AG04449 (cell line): ENCODE measurements around the gene MRPS25.

Experiments
- CTCF ChIA-PET: fragments of 350-600 bp; formaldehyde crosslinking; extraction: SDS; loops from one replicate; lab custom pipeline; 2021; ENCODE audit warnings: antibody characterized with exemption; lab: Yijun Ruan, JAX
- POLR2A ChIA-PET: fragments of 400-600, 350-600 bp; formaldehyde crosslinking; extraction: SDS; loops from one replicate; lab custom pipeline; 2020; ENCODE audit warnings: antibody characterized with exemption, inconsistent platforms; lab: Yijun Ruan, JAX
- DNase-seq: peaks from one replicate; pipeline ENCODE4 v3.0.0-alpha.2; 2010; ENCODE audit warnings: low read depth, low spot score
- H3K4me3 ChIP-seq: 2 replicates; pipeline ENCODE4 v1.5.1; 2011; ENCODE audit warnings: low read depth, mild to moderate bottlenecking, control low read depth, low read length
- CTCF ChIP-seq: IDR thresholded peaks from one replicate; pipeline ENCODE4 v1.5.1; 2011; ENCODE audit warnings: mild to moderate bottlenecking, moderate library complexity, low read length, control low read depth, inconsistent platforms; ENCODE audit not compliant: insufficient read depth; ENCODE audit errors: missing control alignments

The MRPS25 gene

GRCh38 chr3:15091575-15091974 lies 26.5 kb upstream of the MRPS25 start:
- CTCF ChIA-PET = interaction anchor here (1.2 to 2.3 kb wide), 2 partner anchors 17 to 165 kb away, joined by 5 to 7 read pairs; no protein-coding TSS in a partner anchor
- DNase-seq = no peak
- POLR2A ChIA-PET = no interaction called here
- H3K4me3 ChIP-seq = no peak overlapping the region
- no peak for TF ChIP-seq CTCF

GRCh38 chr3:15089201-15089600 lies 24.1 kb upstream of the MRPS25 start:
- DNase-seq = no peak
- CTCF ChIA-PET = interaction anchor here (1.4 kb wide), 1 partner anchor 166 kb away, joined by 4 read pairs; no protein-coding TSS in a partner anchor
- TF ChIP-seq CTCF = no peak
- POLR2A ChIA-PET = no interaction called here
- no peak overlapping the region for H3K4me3 ChIP-seq

GRCh38 chr3:15086699-15087098 lies 21.6 kb upstream of the MRPS25 start:
- no peak for DNase-seq
- no peak overlapping the region for H3K4me3 ChIP-seq
- CTCF ChIA-PET = no interaction called here
- no peak for TF ChIP-seq CTCF
- POLR2A ChIA-PET = no interaction called here

- H3K4me3 ChIP-seq = no peak overlapping the region
- no peak for TF ChIP-seq CTCF
- POLR2A ChIA-PET = no interaction called here
- CTCF ChIA-PET = no interaction called here
- no peak for DNase-seq
These were observed 21.1 kb upstream of the MRPS25 start for GRCh38 chr3:15086263-15086662.

GRCh38 chr3:15083252-15083651 lies 18.1 kb upstream of the MRPS25 start:
- CTCF ChIA-PET = interaction anchor here (1.3 to 1.5 kb wide), 2 partner anchors 12 to 25 kb away, joined by 3 to 5 read pairs; no protein-coding TSS in a partner anchor
- TF ChIP-seq CTCF = no peak
- DNase-seq = no peak
- POLR2A ChIA-PET = no interaction called here
- H3K4me3 ChIP-seq = no peak overlapping the region

GRCh38 chr3:15081960-15082664 lies 17.0 kb upstream of the MRPS25 start:
- no peak overlapping the region for H3K4me3 ChIP-seq
- DNase-seq = no peak
- ChIA-PET CTCF (interaction anchor here (1.3 to 1.5 kb wide), 2 partner anchors 13 to 26 kb away, joined by 3 to 5 read pairs; no protein-coding TSS in a partner anchor), POLR2A (no interaction called here)
- no peak for TF ChIP-seq CTCF
